Fibroblast of mammary gland (primary cell): ENCODE measurements around the gene CSMD2.

Experiments used
- DNase-seq: peaks from one replicate; pipeline ENCODE4 v3.0.0-alpha.2; 2010; ENCODE audit warnings: low read depth
- H3K4me3 ChIP-seq: 2 replicates; pipeline ENCODE4 v1.5.1; 2011; ENCODE audit warnings: low read depth, mild to moderate bottlenecking, low read length, moderate library complexity; ENCODE audit not compliant: control insufficient read depth
- CTCF ChIP-seq: conservative IDR thresholded peaks from 2 replicates; pipeline ENCODE4 v1.5.1; 2011; ENCODE audit warnings: low read depth, low read length, inconsistent platforms; ENCODE audit not compliant: control insufficient read depth, insufficient read depth

Gene CSMD2

DNA sequence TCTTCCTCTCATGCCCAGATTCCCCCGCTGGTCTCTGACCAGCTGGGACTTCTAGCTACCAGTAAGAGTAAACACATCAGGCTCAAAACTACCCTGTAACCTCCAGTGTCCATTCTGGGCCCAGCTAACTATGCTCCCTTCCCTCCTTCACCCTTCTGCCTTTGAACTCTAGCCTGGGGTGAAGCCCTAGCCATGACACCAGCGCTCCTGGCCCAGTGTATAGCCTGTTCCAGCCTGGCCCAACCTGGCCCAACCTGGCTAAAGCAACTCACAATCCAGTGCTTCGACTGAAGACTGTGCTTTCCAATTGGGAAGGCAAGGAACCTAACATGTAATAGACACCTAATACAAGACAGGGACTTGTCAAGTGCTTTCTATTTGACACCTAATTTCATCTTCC lies 27.6 kb downstream of the CSMD2 start:
- no peak for DNase-seq
- TF ChIP-seq CTCF: no peak
- no peak overlapping the region for H3K4me3 ChIP-seq

GRCh38 chr1:34132161-34132420 lies 32.9 kb downstream of the CSMD2 start:
- no peak for TF ChIP-seq CTCF
- DNase-seq: no peak
- no peak overlapping the region for H3K4me3 ChIP-seq

DNA sequence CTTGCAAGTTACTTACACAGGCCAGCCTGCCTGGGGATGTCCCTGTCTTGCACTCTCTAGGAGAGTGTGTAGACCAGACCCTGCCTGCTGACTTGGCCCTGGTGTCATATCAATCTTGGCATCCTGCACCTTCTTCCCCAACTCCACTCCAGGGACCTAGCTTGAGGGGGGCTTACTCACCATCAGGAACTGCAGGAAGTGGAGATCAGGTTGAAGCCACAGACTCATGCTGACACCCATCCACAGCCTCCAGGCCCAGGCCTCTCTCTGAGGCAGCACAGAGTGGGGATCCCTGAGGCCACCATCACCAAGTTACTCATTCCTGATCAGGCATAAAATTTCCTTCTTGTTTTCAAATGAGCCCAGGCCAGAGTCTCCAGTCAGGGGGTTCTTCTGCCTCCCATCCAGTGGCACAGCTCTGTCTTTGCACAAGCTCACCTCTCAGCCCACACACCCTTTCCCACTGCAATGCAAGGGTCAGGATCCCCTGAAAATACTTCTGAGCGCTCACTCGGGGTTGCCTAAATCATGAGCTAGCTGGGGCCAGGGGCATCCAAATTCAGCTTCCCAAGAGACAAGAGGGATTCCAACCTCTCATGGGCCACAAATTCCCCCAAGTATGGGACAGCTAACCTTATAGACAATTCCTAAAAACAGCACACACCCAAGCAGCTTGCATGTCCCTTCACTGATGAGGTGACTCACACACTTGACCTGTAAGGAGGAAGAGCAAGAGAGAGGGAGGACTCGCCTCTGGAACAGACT lies 33.5 kb downstream of the CSMD2 start:
- DNase-seq: no peak
- TF ChIP-seq CTCF: no peak
- no peak overlapping the region for H3K4me3 ChIP-seq

DNA sequence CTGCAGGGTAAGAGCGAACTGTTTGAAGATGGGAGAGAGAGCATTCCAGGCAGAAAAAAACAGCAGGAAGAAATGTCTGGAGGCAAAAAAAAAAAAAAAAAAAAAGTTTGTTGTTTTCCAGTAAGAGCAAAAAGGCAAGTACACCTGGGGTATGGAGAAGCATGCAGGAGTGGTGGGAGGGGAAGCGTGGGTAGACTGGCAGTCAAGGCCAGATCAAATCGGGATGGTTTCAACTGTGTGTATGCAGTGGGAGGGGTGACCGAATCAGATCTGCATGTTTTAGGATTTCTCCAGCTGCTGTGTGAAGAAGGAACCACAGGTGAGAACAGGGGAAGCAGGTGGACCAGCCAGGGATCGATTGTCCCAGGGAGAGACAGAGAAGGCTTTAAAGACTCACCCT lies 34.7 kb downstream of the CSMD2 start:
- no peak overlapping the region for H3K4me3 ChIP-seq
- DNase-seq: no peak
- no peak for TF ChIP-seq CTCF

DNA sequence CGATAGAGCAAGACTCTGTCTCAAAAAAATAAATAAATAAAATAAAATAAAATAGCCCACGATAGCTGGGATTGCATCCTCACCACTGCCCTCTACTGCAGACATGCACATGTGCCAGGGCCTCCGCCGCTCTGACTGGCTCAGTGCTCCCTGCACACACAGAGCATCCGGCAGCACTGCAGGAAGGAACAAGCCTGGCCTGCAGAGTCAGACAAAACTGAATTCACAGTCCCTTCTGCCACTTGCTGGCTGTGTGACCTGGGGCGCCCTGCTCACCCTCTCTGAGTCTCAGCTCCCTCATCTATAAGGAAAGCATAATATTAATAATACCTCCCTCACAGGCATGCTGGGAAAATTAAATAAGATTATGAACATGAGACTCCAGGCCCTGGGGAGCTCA lies 35.4 kb downstream of the CSMD2 start:
- no peak overlapping the region for H3K4me3 ChIP-seq
- no peak for DNase-seq
- no peak for TF ChIP-seq CTCF

GRCh38 chr1:34128186-34128889 lies 36.7 kb downstream of the CSMD2 start:
- H3K4me3 ChIP-seq: no peak overlapping the region
- TF ChIP-seq CTCF: no peak
- no peak for DNase-seq
